HepG2 (cell line): ENCODE results near the gene SETD7. TPM values are rescaled to one million over a fixed set of nuclear protein-coding genes. Genes with fewer than 3 reads are reported as not detected.

Experiments used
- ATAC-seq: fragments of 200-7000 bp; cut with Tn5 transposase; 3 replicates; pipeline ENCODE4 v1.9.1; 2020; ENCODE audit warnings: mild to moderate bottlenecking, moderate library complexity
- BruUV-seq: library from RNA; stranded (reverse); fragments of 400-500 nt; replicated peaks from 2 replicates; lab custom pipeline; 2021; lab: Mats Ljungman, UMichigan
- CTCF ChIA-PET: fragments of 300-600 bp; formaldehyde crosslinking; extraction: SDS; loops from one replicate; lab custom pipeline; 2021; ENCODE audit warnings: low total read pairs, inconsistent platforms, low intra/inter-chr PET ratio; lab: Yijun Ruan, JAX
- POLR2A ChIA-PET: fragments of 350-600 bp; sonication (Branson Sonifier 250); formaldehyde crosslinking; loops from one replicate; lab custom pipeline; 2020; ENCODE audit warnings: antibody characterized with exemption, inconsistent platforms; lab: Yijun Ruan, JAX
- DNase-seq: peaks from one replicate; pipeline ENCODE4 v3.0.0-alpha.2; 2015; ENCODE audit warnings: low spot score
- FAIRE-seq: peaks from 3 replicates; lab custom pipeline; 2011; peaks lifted over from hg19 to GRCh38; lab: Jason Lieb, UNC
- H2AFZ ChIP-seq: one replicate; pipeline ENCODE4 v1.6.1; 2011; ENCODE audit warnings: low read length, inconsistent platforms
- H3K27ac ChIP-seq: fragments of 300-600 bp; 3 replicates; pipeline ENCODE4 v1.8.0; 2011; ENCODE audit warnings: mixed run types, mild to moderate bottlenecking, mixed read lengths, low read length, inconsistent platforms; ENCODE audit not compliant: insufficient read depth; ENCODE audit errors: extremely low read length
- H3K27me3 ChIP-seq, 2 experiments: fragments of 200-600 bp in 1 of 2; 2 replicates in 1 of 2; 3 replicates in 1 of 2; pipeline versions ENCODE4 v1.6.0 to v1.8.0; 2011; ENCODE audit warnings: low read length in 2 of 2, mild to moderate bottlenecking in 2 of 2, moderate library complexity in 2 of 2, inconsistent platforms in 1 of 2; ENCODE audit not compliant: insufficient read depth in 2 of 2, control insufficient read depth in 1 of 2
- H3K36me3 ChIP-seq, 2 experiments: fragments of 200-600 bp in 1 of 2; replicated peaks in 1 of 2; 2 replicates in 1 of 2; 3 replicates in 1 of 2; pipeline versions ENCODE4 v1.5.1 to v1.8.0; 2011; ENCODE audit warnings: low read length in 2 of 2, inconsistent platforms in 1 of 2; ENCODE audit not compliant: insufficient read depth in 2 of 2, control insufficient read depth in 1 of 2
- H3K4me1 ChIP-seq: 2 replicates; pipeline ENCODE4 v1.5.1; 2012; ENCODE audit warnings: low read length, inconsistent platforms; ENCODE audit not compliant: insufficient read depth
- H3K4me2 ChIP-seq: 2 replicates; pipeline ENCODE4 v1.6.0; 2011; ENCODE audit warnings: low read depth, low read length, inconsistent platforms
- H3K4me3 ChIP-seq, 3 experiments: fragments of 200-600 bp in 1 of 3; sonication (generic), shearing (Covaris generic) in 1 of 3; replicated peaks in 1 of 3; 2 replicates each; pipeline ENCODE4 v1.5.1; 2011 to 2016; ENCODE audit warnings: low read length in 3 of 3, inconsistent platforms in 2 of 3, low read depth in 2 of 3, mild to moderate bottlenecking in 2 of 3, control low read depth in 1 of 3, mixed read lengths in 1 of 3; ENCODE audit not compliant: insufficient read depth in 1 of 3
- H3K79me2 ChIP-seq: one replicate; pipeline ENCODE4 v1.6.1; 2011; ENCODE audit warnings: low read length, inconsistent platforms; ENCODE audit not compliant: insufficient read depth
- H3K9ac ChIP-seq: 2 replicates; pipeline ENCODE4 v1.6.0; 2011; ENCODE audit warnings: mild to moderate bottlenecking, low read depth, low read length, inconsistent platforms; ENCODE audit not compliant: insufficient read depth
- H3K9me3 ChIP-seq: 2 replicates; pipeline ENCODE4 v1.5.1; 2012; ENCODE audit warnings: mild to moderate bottlenecking, low read length
- H4K20me1 ChIP-seq: 2 replicates; pipeline ENCODE4 v1.6.0; 2011; ENCODE audit warnings: inconsistent platforms, mild to moderate bottlenecking, low read length, moderate library complexity; ENCODE audit not compliant: insufficient read depth
- KDM2A ChIP-seq: sonication (generic); formaldehyde crosslinking; IDR thresholded peaks from 2 replicates; pipeline ENCODE4 v1.4.0; 2020; ENCODE audit warnings: low read depth, missing genetic modification reagents, borderline replicate concordance
- MIER3 ChIP-seq: IDR thresholded peaks from 2 replicates; pipeline ENCODE4 v1.6.1; 2016; ENCODE audit warnings: missing compliant biosample characterization, borderline replicate concordance
- MYPOP ChIP-seq: sonication (generic); formaldehyde crosslinking; IDR thresholded peaks from 2 replicates; pipeline ENCODE4 v1.8.1; 2023; ENCODE audit warnings: mild to moderate bottlenecking, moderate library complexity, missing genetic modification reagents
- NFKBIZ ChIP-seq: IDR thresholded peaks from 2 replicates; pipeline ENCODE4 v1.6.1; 2018; ENCODE audit warnings: missing genetic modification reagents, missing compliant biosample characterization
- SP5 ChIP-seq: IDR thresholded peaks from 2 replicates; pipeline ENCODE4 v1.6.1; 2016; ENCODE audit warnings: low read depth, borderline replicate concordance
- ZBTB8A ChIP-seq: sonication (generic); formaldehyde crosslinking; IDR thresholded peaks from 2 replicates; pipeline ENCODE4 v1.4.0; 2020; ENCODE audit warnings: mild to moderate bottlenecking, low read depth, missing genetic modification reagents, borderline replicate concordance
- ZMYM2 ChIP-seq: sonication (generic); formaldehyde crosslinking; IDR thresholded peaks from 2 replicates; pipeline ENCODE4 v1.8.0; 2022; ENCODE audit warnings: mild to moderate bottlenecking, missing genetic modification reagents
- ZNF205 ChIP-seq: IDR thresholded peaks from 2 replicates; pipeline ENCODE4 v1.6.1; 2018; ENCODE audit warnings: missing biosample characterization, missing genetic modification reagents
- WGBS: methylation state at CpG from one replicate; pipeline ENCODE4 v1.1.6; 2017; ENCODE audit warnings: low lambda C conversion rate; 5-methylcytosine and 5-hydroxymethylcytosine counted together
- in situ Hi-C: cut with HindIII; loops from 2 replicates; pipeline ENCODE4 v1.10.0; 2017; ENCODE audit warnings: low pct_unique_long_range_greater_than_20kb; ENCODE audit not compliant: extremely low pct_ligation_motif_present
- intact Hi-C: fragments of 100-400 bp; cut with micrococcal nuclease; formaldehyde crosslinking; loops from one replicate; pipeline ENCODE4 v1.10.0; 2022; ENCODE audit not compliant: unreplicated experiment
- polyA plus RNA-seq, 8 experiments: library from polyadenylated mRNA; depleted of rRNA in 3 of 8; stranded (reverse) in 7 of 8; unstranded in 1 of 8; fragments of >200 nt; fragmentation: Illumina TruSeq in 4 of 8; extraction: Trizol in 4 of 8; gene quantifications; 2 replicates each; pipeline versions ENCODE4 v1.2.1 to v1.2.3, GENCODE V29; 2011 to 2016; ENCODE audit warnings: low read depth in 4 of 8, missing spikeins in 1 of 8, mixed read lengths in 1 of 8; ENCODE audit not compliant: insufficient read depth in 1 of 8
- total RNA-seq, 5 experiments: library from RNA; depleted of rRNA; stranded (reverse); fragments of >200 nt; fragmentation: Illumina TruSeq; extraction: Trizol; gene quantifications; 2 replicates each; pipeline ENCODE4 v1.2.3, GENCODE V29; 2016; ENCODE audit warnings: low read depth in 1 of 5
- TF ChIP-seq, protein P1 (sequence below), 2 experiments: fragments of 450-650 bp in 1 of 2; sonication (generic) in 1 of 2; formaldehyde crosslinking in 1 of 2; IDR thresholded peaks; 2 replicates each; pipeline versions ENCODE4 v1.6.1 to v1.8.0; 2016 to 2022; ENCODE audit warnings: antibody characterized with exemption in 1 of 2, mild to moderate bottlenecking in 1 of 2, missing genetic modification reagents in 1 of 2

Gene SETD7
- total and polyA plus RNA-seq, 2 of the 13 experiments (the other 11 are each of a cell fraction or from before 2014, with no cell fraction given) = 0.08 to 0.22 TPM

- CTCF ChIA-PET = no interaction called here
- in situ Hi-C loops (no loop called here), intact Hi-C loops (no loop called here)
- 97% methylated on average over 1 of the region's 1 CpG for WGBS
- H3K27ac ChIP-seq = no peak overlapping the region
- peaks cover 6 to 70% of the 10 kb centered on the region in 2 experiments for H3K27me3 ChIP-seq
- no peaks in the 10 kb centered on the region; the same call in 1 of the 2 replicates for H4K20me1 ChIP-seq
- no peaks in the 10 kb centered on the region for H3K79me2 ChIP-seq
- BruUV-seq = no TSS peak
- H3K36me3 ChIP-seq = no peaks in the 10 kb centered on the region
- POLR2A ChIA-PET = no interaction called here
- peaks cover 40% of the 10 kb centered on the region for H3K4me1 ChIP-seq
- DNase-seq = no peak
- H3K9ac ChIP-seq = no peak overlapping the region
- no peak for ATAC-seq
- H3K4me2 ChIP-seq = no peak overlapping the region
- H2AFZ ChIP-seq = no peak overlapping the region
- no peak overlapping the region for H3K4me3 ChIP-seq
- no peaks in the 10 kb centered on the region for H3K9me3 ChIP-seq
- FAIRE-seq = no peak
- TF ChIP-seq MYPOP (CRISPR knock-in tag) (no peak), NFKBIZ (CRISPR knock-in tag) (no peak), SP5 (CRISPR knock-in tag) (no peak), ZBTB8A (no peak), KDM2A (no peak), ZNF205 (CRISPR knock-in tag) (no peak), ZMYM2 (CRISPR knock-in tag) (no peak), MIER3 (CRISPR knock-in tag) (no peak)
- TF ChIP-seq, protein P1, sequence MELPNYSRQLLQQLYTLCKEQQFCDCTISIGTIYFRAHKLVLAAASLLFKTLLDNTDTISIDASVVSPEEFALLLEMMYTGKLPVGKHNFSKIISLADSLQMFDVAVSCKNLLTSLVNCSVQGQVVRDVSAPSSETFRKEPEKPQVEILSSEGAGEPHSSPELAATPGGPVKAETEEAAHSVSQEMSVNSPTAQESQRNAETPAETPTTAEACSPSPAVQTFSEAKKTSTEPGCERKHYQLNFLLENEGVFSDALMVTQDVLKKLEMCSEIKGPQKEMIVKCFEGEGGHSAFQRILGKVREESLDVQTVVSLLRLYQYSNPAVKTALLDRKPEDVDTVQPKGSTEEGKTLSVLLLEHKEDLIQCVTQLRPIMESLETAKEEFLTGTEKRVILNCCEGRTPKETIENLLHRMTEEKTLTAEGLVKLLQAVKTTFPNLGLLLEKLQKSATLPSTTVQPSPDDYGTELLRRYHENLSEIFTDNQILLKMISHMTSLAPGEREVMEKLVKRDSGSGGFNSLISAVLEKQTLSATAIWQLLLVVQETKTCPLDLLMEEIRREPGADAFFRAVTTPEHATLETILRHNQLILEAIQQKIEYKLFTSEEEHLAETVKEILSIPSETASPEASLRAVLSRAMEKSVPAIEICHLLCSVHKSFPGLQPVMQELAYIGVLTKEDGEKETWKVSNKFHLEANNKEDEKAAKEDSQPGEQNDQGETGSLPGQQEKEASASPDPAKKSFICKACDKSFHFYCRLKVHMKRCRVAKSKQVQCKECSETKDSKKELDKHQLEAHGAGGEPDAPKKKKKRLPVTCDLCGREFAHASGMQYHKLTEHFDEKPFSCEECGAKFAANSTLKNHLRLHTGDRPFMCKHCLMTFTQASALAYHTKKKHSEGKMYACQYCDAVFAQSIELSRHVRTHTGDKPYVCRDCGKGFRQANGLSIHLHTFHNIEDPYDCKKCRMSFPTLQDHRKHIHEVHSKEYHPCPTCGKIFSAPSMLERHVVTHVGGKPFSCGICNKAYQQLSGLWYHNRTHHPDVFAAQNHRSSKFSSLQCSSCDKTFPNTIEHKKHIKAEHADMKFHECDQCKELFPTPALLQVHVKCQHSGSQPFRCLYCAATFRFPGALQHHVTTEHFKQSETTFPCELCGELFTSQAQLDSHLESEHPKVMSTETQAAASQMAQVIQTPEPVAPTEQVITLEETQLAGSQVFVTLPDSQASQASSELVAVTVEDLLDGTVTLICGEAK (IDR thresholded peaks at IDR 0.05) = no peak
- TF ChIP-seq, protein P1 (CRISPR knock-in tag; IDR thresholded peaks at IDR 0.05) = no peak
Measured at GRCh38 chr4:139554642-139554892, 1.5 kb downstream of the SETD7 start.
